SK-N-SH treated with all-trans-retinoic acid at 6 μM for 48 hours (cell line): ENCODE data around the gene TNS3.

ENCODE experiments used
- ATAC-seq: fragments of 200-7000 bp; cut with Tn5 transposase; 3 replicates; pipeline ENCODE4 v1.9.1; 2020; ENCODE audit warnings: mild to moderate bottlenecking, moderate library complexity
- BACH2 ChIP-seq: fragments of 250-450 bp; sonication (Bioruptor Pico); IDR thresholded peaks from 2 replicates; pipeline ENCODE4 v1.9.0; 2021; ENCODE audit warnings: mild to moderate bottlenecking, borderline replicate concordance
- ESRRG ChIP-seq: fragments of 250-450 bp; sonication (Bioruptor Pico); IDR thresholded peaks from 2 replicates; pipeline ENCODE4 v1.6.1; 2021; ENCODE audit warnings: mild to moderate bottlenecking
- GLIS3 ChIP-seq: fragments of 250-450 bp; sonication (Bioruptor Pico); IDR thresholded peaks from 2 replicates; pipeline ENCODE4 v1.5.0; 2020; ENCODE audit warnings: mild to moderate bottlenecking, moderate library complexity
- ISL1 ChIP-seq: fragments of 250-450 bp; sonication (Bioruptor Pico); IDR thresholded peaks from 2 replicates; pipeline ENCODE4 v2.1.2; 2022; ENCODE audit warnings: mild to moderate bottlenecking, moderate library complexity
- OSR1 ChIP-seq: fragments of 250-450 bp; sonication (Bioruptor Pico); IDR thresholded peaks from 2 replicates; pipeline ENCODE4 v1.8.0; 2022; ENCODE audit warnings: moderate library complexity, mild to moderate bottlenecking, inconsistent platforms
- PPARA ChIP-seq: fragments of 250-450 bp; sonication (Bioruptor Pico); IDR thresholded peaks from 2 replicates; pipeline ENCODE4 v1.5.0; 2020; ENCODE audit warnings: mild to moderate bottlenecking, borderline replicate concordance
- RARB ChIP-seq: fragments of 250-450 bp; sonication (Bioruptor Pico); IDR thresholded peaks from 2 replicates; pipeline ENCODE4 v1.8.0; 2021; ENCODE audit warnings: mild to moderate bottlenecking, moderate library complexity
- TCF4 ChIP-seq: fragments of 250-450 bp; sonication (Bioruptor Pico); IDR thresholded peaks from 2 replicates; pipeline ENCODE4 v1.8.0; 2021; ENCODE audit warnings: mild to moderate bottlenecking, moderate library complexity, borderline replicate concordance
- TOX ChIP-seq: fragments of 250-450 bp; sonication (Bioruptor Pico); IDR thresholded peaks from 2 replicates; pipeline ENCODE4 v1.8.0; 2021; ENCODE audit warnings: mild to moderate bottlenecking, moderate library complexity, borderline replicate concordance
- ZC3H10 ChIP-seq: fragments of 250-450 bp; sonication (Bioruptor Pico); IDR thresholded peaks from 2 replicates; pipeline ENCODE4 v1.5.1; 2021; ENCODE audit warnings: mild to moderate bottlenecking, moderate library complexity
- ZFP3 ChIP-seq: fragments of 250-450 bp; sonication (Bioruptor Pico); IDR thresholded peaks from 2 replicates; pipeline ENCODE4 v1.5.0; 2020; ENCODE audit warnings: mild to moderate bottlenecking, moderate library complexity
- ZFP30 ChIP-seq: fragments of 450-650 bp; formaldehyde crosslinking; IDR thresholded peaks from 2 replicates; pipeline ENCODE4 v1.5.0; 2022; ENCODE audit warnings: mild to moderate bottlenecking, moderate library complexity
- ZNF565 ChIP-seq: fragments of 450-650 bp; formaldehyde crosslinking; conservative IDR thresholded peaks from 2 replicates; pipeline ENCODE4 v1.5.0; 2020; ENCODE audit warnings: low read depth, mild to moderate bottlenecking, moderate library complexity
- ZNF70 ChIP-seq: fragments of 450-650 bp; formaldehyde crosslinking; IDR thresholded peaks from 2 replicates; pipeline ENCODE4 v1.5.0; 2020; ENCODE audit warnings: mild to moderate bottlenecking, moderate library complexity
- ZNF8 ChIP-seq: fragments of 450-650 bp; formaldehyde crosslinking; IDR thresholded peaks from 2 replicates; pipeline ENCODE4 v1.5.0; 2020; ENCODE audit warnings: mild to moderate bottlenecking, moderate library complexity
- TF ChIP-seq, protein P1 (sequence below): fragments of 250-450 bp; sonication (Bioruptor Pico); IDR thresholded peaks from 2 replicates; pipeline ENCODE4 v1.5.0; 2020; ENCODE audit warnings: mild to moderate bottlenecking, moderate library complexity
- TF ChIP-seq, protein P2 (sequence below): fragments of 250-450 bp; sonication (Bioruptor Pico); IDR thresholded peaks from 2 replicates; pipeline ENCODE4 v1.8.0; 2021; ENCODE audit warnings: low read depth, mild to moderate bottlenecking, moderate library complexity, borderline replicate concordance
- TF ChIP-seq, protein P3 (sequence below): fragments of 250-450 bp; sonication (Bioruptor Pico); IDR thresholded peaks from 2 replicates; pipeline ENCODE4 v1.5.1; 2020; ENCODE audit warnings: low read depth, mild to moderate bottlenecking, moderate library complexity
- TF ChIP-seq, protein P4 (sequence below): fragments of 250-450 bp; sonication (Bioruptor Pico); IDR thresholded peaks from 2 replicates; pipeline ENCODE4 v1.8.0; 2020; ENCODE audit warnings: mild to moderate bottlenecking, moderate library complexity, borderline replicate concordance

The TNS3 gene

DNA sequence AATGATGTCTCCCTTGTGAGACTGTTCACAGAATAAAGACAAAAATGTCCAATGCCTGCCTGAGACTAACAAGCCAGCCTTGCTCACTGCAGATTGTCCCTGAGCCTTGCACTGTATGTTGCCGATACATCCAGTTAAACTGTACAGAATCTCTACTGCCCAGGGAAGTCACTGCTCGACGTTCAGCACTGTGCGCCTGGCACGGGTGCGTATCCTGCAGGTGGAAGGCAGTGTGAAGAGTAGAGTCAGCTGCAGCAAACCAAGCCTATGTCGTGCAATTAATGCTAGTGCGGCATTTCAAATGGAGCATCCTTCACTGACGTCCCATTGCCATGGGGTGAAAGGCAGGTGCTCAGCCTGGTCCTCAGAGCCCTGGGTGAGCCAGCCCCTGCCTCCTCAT lies 132.9 kb downstream of the TNS3 start:
- TF ChIP-seq, protein P1, sequence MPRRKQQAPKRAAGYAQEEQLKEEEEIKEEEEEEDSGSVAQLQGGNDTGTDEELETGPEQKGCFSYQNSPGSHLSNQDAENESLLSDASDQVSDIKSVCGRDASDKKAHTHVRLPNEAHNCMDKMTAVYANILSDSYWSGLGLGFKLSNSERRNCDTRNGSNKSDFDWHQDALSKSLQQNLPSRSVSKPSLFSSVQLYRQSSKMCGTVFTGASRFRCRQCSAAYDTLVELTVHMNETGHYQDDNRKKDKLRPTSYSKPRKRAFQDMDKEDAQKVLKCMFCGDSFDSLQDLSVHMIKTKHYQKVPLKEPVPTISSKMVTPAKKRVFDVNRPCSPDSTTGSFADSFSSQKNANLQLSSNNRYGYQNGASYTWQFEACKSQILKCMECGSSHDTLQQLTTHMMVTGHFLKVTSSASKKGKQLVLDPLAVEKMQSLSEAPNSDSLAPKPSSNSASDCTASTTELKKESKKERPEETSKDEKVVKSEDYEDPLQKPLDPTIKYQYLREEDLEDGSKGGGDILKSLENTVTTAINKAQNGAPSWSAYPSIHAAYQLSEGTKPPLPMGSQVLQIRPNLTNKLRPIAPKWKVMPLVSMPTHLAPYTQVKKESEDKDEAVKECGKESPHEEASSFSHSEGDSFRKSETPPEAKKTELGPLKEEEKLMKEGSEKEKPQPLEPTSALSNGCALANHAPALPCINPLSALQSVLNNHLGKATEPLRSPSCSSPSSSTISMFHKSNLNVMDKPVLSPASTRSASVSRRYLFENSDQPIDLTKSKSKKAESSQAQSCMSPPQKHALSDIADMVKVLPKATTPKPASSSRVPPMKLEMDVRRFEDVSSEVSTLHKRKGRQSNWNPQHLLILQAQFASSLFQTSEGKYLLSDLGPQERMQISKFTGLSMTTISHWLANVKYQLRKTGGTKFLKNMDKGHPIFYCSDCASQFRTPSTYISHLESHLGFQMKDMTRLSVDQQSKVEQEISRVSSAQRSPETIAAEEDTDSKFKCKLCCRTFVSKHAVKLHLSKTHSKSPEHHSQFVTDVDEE (CRISPR knock-in tag), result no peak
- no peak for TF ChIP-seq ZC3H10 (CRISPR knock-in tag)
- no peak for TF ChIP-seq GLIS3 (CRISPR knock-in tag)
- TF ChIP-seq, protein P2, sequence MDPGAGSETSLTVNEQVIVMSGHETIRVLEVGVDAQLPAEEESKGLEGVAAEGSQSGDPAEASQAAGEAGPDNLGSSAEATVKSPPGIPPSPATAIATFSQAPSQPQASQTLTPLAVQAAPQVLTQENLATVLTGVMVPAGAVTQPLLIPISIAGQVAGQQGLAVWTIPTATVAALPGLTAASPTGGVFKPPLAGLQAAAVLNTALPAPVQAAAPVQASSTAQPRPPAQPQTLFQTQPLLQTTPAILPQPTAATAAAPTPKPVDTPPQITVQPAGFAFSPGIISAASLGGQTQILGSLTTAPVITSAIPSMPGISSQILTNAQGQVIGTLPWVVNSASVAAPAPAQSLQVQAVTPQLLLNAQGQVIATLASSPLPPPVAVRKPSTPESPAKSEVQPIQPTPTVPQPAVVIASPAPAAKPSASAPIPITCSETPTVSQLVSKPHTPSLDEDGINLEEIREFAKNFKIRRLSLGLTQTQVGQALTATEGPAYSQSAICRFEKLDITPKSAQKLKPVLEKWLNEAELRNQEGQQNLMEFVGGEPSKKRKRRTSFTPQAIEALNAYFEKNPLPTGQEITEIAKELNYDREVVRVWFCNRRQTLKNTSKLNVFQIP (CRISPR knock-in tag), result no peak
- no peak for TF ChIP-seq ISL1 (CRISPR knock-in tag)
- TF ChIP-seq TOX, result no peak
- no peak for TF ChIP-seq ZNF565 (CRISPR knock-in tag)
- no peak for TF ChIP-seq BACH2 (CRISPR knock-in tag)
- no peak for TF ChIP-seq PPARA (CRISPR knock-in tag)
- no peak for TF ChIP-seq ZFP3 (CRISPR knock-in tag)
- no peak for ATAC-seq

DNA sequence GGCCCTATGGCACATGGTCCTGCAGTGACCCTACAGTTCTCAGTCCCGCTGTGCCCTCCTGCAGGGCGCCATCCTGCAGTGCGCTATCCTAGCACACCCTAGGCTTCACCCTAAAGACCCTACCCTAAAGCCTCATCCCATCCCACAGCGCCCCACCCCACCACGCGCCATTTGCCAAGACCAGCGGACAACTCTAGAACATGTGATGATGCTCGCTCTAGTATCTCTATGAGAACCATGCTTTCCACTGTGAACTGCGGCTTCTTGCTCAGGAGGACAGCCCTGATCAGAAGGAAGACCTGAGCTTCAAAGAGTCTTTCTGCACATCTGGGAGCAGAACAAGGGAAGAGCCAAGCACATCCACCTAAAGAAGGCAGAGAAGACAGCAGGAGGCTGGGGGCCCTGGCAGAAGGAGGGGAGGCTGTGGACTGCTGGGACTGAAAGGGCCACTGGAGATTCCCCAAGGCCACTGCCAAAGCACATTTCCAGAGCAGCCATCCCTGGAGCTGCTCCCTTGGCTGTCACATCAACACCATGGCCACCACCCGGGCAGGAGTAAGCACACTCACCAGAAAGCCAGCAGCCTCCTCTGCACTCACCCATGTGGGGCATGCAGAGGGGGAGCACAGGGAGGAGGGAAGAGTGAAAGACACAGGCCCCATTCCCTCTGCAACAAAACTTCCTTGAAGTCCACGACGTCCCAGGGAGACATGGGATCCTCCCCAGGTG lies 134.1 kb downstream of the TNS3 start:
- no peak for TF ChIP-seq ZFP3 (CRISPR knock-in tag)
- no peak for TF ChIP-seq TOX
- no peak for TF ChIP-seq ISL1 (CRISPR knock-in tag)
- no peak for TF ChIP-seq ESRRG (CRISPR knock-in tag)
- TF ChIP-seq, protein P3, sequence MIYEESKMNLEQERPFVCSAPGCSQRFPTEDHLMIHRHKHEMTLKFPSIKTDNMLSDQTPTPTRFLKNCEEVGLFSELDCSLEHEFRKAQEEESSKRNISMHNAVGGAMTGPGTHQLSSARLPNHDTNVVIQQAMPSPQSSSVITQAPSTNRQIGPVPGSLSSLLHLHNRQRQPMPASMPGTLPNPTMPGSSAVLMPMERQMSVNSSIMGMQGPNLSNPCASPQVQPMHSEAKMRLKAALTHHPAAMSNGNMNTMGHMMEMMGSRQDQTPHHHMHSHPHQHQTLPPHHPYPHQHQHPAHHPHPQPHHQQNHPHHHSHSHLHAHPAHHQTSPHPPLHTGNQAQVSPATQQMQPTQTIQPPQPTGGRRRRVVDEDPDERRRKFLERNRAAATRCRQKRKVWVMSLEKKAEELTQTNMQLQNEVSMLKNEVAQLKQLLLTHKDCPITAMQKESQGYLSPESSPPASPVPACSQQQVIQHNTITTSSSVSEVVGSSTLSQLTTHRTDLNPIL (CRISPR knock-in tag), result no peak
- TF ChIP-seq TCF4 (CRISPR knock-in tag), result no peak
- TF ChIP-seq ZNF70 (CRISPR knock-in tag), result no peak
- no peak for TF ChIP-seq PPARA (CRISPR knock-in tag)
- TF ChIP-seq ZNF565 (CRISPR knock-in tag), result no peak
- no peak for TF ChIP-seq RARB
- TF ChIP-seq GLIS3 (CRISPR knock-in tag), result no peak
- no peak for TF ChIP-seq OSR1 (CRISPR knock-in tag)
- TF ChIP-seq, protein P1 (CRISPR knock-in tag), result no peak
- TF ChIP-seq, protein P4, sequence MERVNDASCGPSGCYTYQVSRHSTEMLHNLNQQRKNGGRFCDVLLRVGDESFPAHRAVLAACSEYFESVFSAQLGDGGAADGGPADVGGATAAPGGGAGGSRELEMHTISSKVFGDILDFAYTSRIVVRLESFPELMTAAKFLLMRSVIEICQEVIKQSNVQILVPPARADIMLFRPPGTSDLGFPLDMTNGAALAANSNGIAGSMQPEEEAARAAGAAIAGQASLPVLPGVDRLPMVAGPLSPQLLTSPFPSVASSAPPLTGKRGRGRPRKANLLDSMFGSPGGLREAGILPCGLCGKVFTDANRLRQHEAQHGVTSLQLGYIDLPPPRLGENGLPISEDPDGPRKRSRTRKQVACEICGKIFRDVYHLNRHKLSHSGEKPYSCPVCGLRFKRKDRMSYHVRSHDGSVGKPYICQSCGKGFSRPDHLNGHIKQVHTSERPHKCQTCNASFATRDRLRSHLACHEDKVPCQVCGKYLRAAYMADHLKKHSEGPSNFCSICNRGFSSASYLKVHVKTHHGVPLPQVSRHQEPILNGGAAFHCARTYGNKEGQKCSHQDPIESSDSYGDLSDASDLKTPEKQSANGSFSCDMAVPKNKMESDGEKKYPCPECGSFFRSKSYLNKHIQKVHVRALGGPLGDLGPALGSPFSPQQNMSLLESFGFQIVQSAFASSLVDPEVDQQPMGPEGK (CRISPR knock-in tag), result no peak
- TF ChIP-seq, protein P2 (CRISPR knock-in tag), result no peak
- no peak for TF ChIP-seq ZC3H10 (CRISPR knock-in tag)
- no peak for TF ChIP-seq ZFP30 (CRISPR knock-in tag)
- no peak for TF ChIP-seq ZNF8 (CRISPR knock-in tag)
- no peak for ATAC-seq
